K562 (cell line): ENCODE measurements around the gene ATXN1. TPM values are rescaled to one million over a fixed set of nuclear protein-coding genes. Genes with fewer than 3 reads are reported as not detected.

Experiments used
- ATAC-seq: fragments of 200-7000 bp; cut with Tn5 transposase; 3 replicates; pipeline ENCODE4 v1.9.1; 2020; ENCODE audit warnings: moderate library complexity
- BruUV-seq: library from RNA; stranded (reverse); fragments of 400-500 nt; replicated peaks from 2 replicates; lab custom pipeline; 2021; lab: Mats Ljungman, UMichigan
- CTCF ChIA-PET: fragments of 300-600 bp; formaldehyde crosslinking; extraction: SDS; loops from one replicate; lab custom pipeline; 2021; ENCODE audit warnings: low intra/inter-chr PET ratio; lab: Yijun Ruan, JAX
- POLR2A ChIA-PET: fragments of 300-600, 350-650 bp; sonication (Branson Sonifier 250); formaldehyde crosslinking; extraction: SDS; loops from one replicate; lab custom pipeline; 2021; ENCODE audit warnings: antibody characterized with exemption, inconsistent platforms; lab: Yijun Ruan, JAX
- DNase-seq, 4 experiments: peaks; one replicate each; pipeline versions ENCODE4 v3.0.0 to v3.0.0-alpha.2; 2011 to 2018; ENCODE audit warnings: low spot score in 3 of 4, mixed read lengths in 3 of 4; ENCODE audit errors: extremely low read depth in 1 of 4
- FAIRE-seq: peaks from 2 replicates; lab custom pipeline; 2011; peaks lifted over from hg19 to GRCh38; lab: Jason Lieb, UNC
- H2AFZ ChIP-seq: 2 replicates; pipeline ENCODE4 v1.6.0; 2011; ENCODE audit warnings: low read depth, low read length, control low read depth, inconsistent platforms
- H3K27ac ChIP-seq: fragments of 200-600 bp; 3 replicates; pipeline ENCODE4 v1.8.0; 2011; ENCODE audit warnings: low read depth, mild to moderate bottlenecking, control low read depth, inconsistent platforms, low read length, moderate library complexity, mixed read lengths; ENCODE audit errors: extremely low read depth
- H3K27me3 ChIP-seq, 2 experiments: fragments of 300-600 bp in 1 of 2; 2 replicates in 1 of 2; 3 replicates in 1 of 2; pipeline versions ENCODE4 v1.6.0 to v1.8.0; 2011; ENCODE audit warnings: inconsistent platforms in 2 of 2, low read length in 2 of 2, mild to moderate bottlenecking in 1 of 2, mixed read lengths in 1 of 2, moderate library complexity in 1 of 2; ENCODE audit not compliant: control insufficient read depth in 2 of 2, insufficient read depth in 2 of 2
- H3K36me3 ChIP-seq: fragments of 300-600 bp; 3 replicates; pipeline ENCODE4 v1.8.0; 2011; ENCODE audit warnings: mild to moderate bottlenecking, low read length, inconsistent platforms; ENCODE audit not compliant: control insufficient read depth, insufficient read depth
- H3K4me1 ChIP-seq, 2 experiments: fragments of 200-600 bp in 1 of 2; replicated peaks in 1 of 2; 2 replicates in 1 of 2; 3 replicates in 1 of 2; pipeline versions ENCODE4 v1.5.1 to v1.8.0; 2011; ENCODE audit warnings: inconsistent platforms in 2 of 2, low read length in 2 of 2, mild to moderate bottlenecking in 1 of 2, mixed read lengths in 1 of 2, moderate library complexity in 1 of 2; ENCODE audit not compliant: control insufficient read depth in 2 of 2, insufficient read depth in 2 of 2
- H3K4me2 ChIP-seq: 2 replicates; pipeline ENCODE4 v1.6.1; 2011; ENCODE audit warnings: low read length, control low read depth, inconsistent platforms, mixed read lengths; ENCODE audit not compliant: insufficient read depth
- H3K4me3 ChIP-seq: fragments of 200-600 bp; sonication (generic), shearing (Covaris generic); 2 replicates; pipeline ENCODE4 v1.5.1; 2016; ENCODE audit warnings: control low read depth, inconsistent platforms
- H3K79me2 ChIP-seq: fragments of 200-600 bp; 3 replicates; pipeline ENCODE4 v1.8.0; 2011; ENCODE audit warnings: low read length, inconsistent platforms; ENCODE audit not compliant: control insufficient read depth, insufficient read depth
- H3K9ac ChIP-seq, 2 experiments: 2 replicates each; pipeline versions ENCODE4 v1.6.0 to v1.6.1; 2011; ENCODE audit warnings: low read depth in 2 of 2, low read length in 2 of 2, control low read depth in 1 of 2, inconsistent platforms in 1 of 2, mild to moderate bottlenecking in 1 of 2, mixed read lengths in 1 of 2; ENCODE audit not compliant: insufficient read depth in 1 of 2
- H3K9me1 ChIP-seq: one replicate; pipeline ENCODE4 v1.6.0; 2011; ENCODE audit warnings: inconsistent platforms, mild to moderate bottlenecking, low read length, moderate library complexity; ENCODE audit not compliant: control insufficient read depth, insufficient read depth
- H3K9me3 ChIP-seq: replicated peaks from 2 replicates; pipeline ENCODE4 v1.5.1; 2011; ENCODE audit warnings: low read depth, low read length, inconsistent platforms; ENCODE audit not compliant: control insufficient read depth, insufficient read depth
- H4K20me1 ChIP-seq: replicated peaks from 2 replicates; pipeline ENCODE4 v1.6.1; 2011; ENCODE audit warnings: low read length, inconsistent platforms, mixed read lengths; ENCODE audit not compliant: control insufficient read depth, insufficient read depth
- CBX3 ChIP-seq, 2 experiments: IDR thresholded peaks; 1 replicate in 1 of 2; 2 replicates in 1 of 2; pipeline ENCODE4 v1.6.1; 2012; ENCODE audit warnings: inconsistent platforms in 2 of 2, low read length in 2 of 2, borderline replicate concordance in 1 of 2, control low read depth in 1 of 2
- CHAMP1 ChIP-seq: fragments of 450-650 bp; IDR thresholded peaks from 2 replicates; pipeline ENCODE4 v1.6.1; 2016; ENCODE audit warnings: mild to moderate bottlenecking
- FOXM1 ChIP-seq, 2 experiments: fragments of 450-650 bp in 1 of 2; sonication (generic) in 1 of 2; formaldehyde crosslinking in 1 of 2; IDR thresholded peaks; 2 replicates each; pipeline versions ENCODE4 v1.6.1 to v1.9.0; 2017 to 2022; ENCODE audit warnings: low read depth in 2 of 2, mild to moderate bottlenecking in 2 of 2, missing genetic modification reagents in 1 of 2, moderate library complexity in 1 of 2
- KLF16 ChIP-seq: IDR thresholded peaks from 2 replicates; pipeline ENCODE4 v1.6.1; 2016; ENCODE audit warnings: antibody characterized with exemption
- POLR2A ChIP-seq: fragments of 450-650 bp; conservative IDR thresholded peaks from 2 replicates; pipeline ENCODE4 v1.6.1; 2016
- RBM14 ChIP-seq: fragments of 200-400 bp; formaldehyde crosslinking; IDR thresholded peaks from 2 replicates; pipeline ENCODE4 v1.6.1; 2018; ENCODE audit warnings: low read depth, mild to moderate bottlenecking, low read length, moderate library complexity, borderline replicate concordance; ENCODE audit not compliant: insufficient read depth
- SIRT6 ChIP-seq: IDR thresholded peaks from one replicate; pipeline ENCODE4 v1.6.1; 2012; ENCODE audit warnings: low read depth, mild to moderate bottlenecking, control low read depth, inconsistent platforms, low read length, moderate library complexity
- TAF9B ChIP-seq: fragments of 450-650 bp; IDR thresholded peaks from 2 replicates; pipeline ENCODE4 v1.6.1; 2018; ENCODE audit warnings: mild to moderate bottlenecking; ENCODE audit not compliant: partially characterized antibody
- TCF7L2 ChIP-seq: fragments of 150-350 bp; IDR thresholded peaks from 2 replicates; pipeline ENCODE4 v1.6.1; 2016; ENCODE audit warnings: low read depth, mild to moderate bottlenecking, low read length, moderate library complexity
- ZNF354B ChIP-seq: fragments of 250-450 bp; sonication (Bioruptor Pico); IDR thresholded peaks from 2 replicates; pipeline ENCODE4 v1.4.0; 2020
- ZNF507 ChIP-seq: conservative IDR thresholded peaks from 2 replicates; pipeline ENCODE4 v1.6.1; 2017; ENCODE audit warnings: missing genetic modification characterization, missing compliant biosample characterization
- WGBS: fragments of 100-300 bp; shearing (Covaris generic); methylation state at CpG from one replicate; pipeline ENCODE4 v1.1.6; 2016; ENCODE audit warnings: low coverage, mixed read lengths; ENCODE audit not compliant: insufficient coverage; ENCODE audit errors: missing lambda C conversion rate; 5-methylcytosine and 5-hydroxymethylcytosine counted together
- in situ Hi-C: fragments of 300-500 bp; cut with MboI; formaldehyde crosslinking; loops from 4 replicates; pipeline ENCODE4 v1.15.0; 2018; ENCODE audit warnings: inconsistent platforms, mixed read lengths
- intact Hi-C: fragments of 100-400 bp; cut with micrococcal nuclease; formaldehyde crosslinking; loops from 2 replicates; pipeline ENCODE4 v1.14.2; 2022
- polyA plus RNA-seq, 8 experiments: library from polyadenylated mRNA; depleted of rRNA in 4 of 8; stranded (reverse) in 5 of 8; unstranded in 3 of 8; fragments of >200 nt; fragmentation: Nextera tagmentation in 2 of 8; fragmentation: Illumina TruSeq in 1 of 8; extraction: Ambion mirVana in 2 of 8; extraction: Trizol in 1 of 8; gene quantifications; 2 replicates each; pipeline versions ENCODE4 v1.2.1 to v1.2.3, GENCODE V29; 2011 to 2014; ENCODE audit warnings: inconsistent platforms in 1 of 8, missing spikeins in 1 of 8
- total RNA-seq, 7 experiments: library from RNA; depleted of rRNA in 6 of 7; stranded (reverse); fragments of >200 nt in 6 of 7; fragmentation: Illumina TruSeq in 2 of 7; extraction: Trizol in 2 of 7; gene quantifications; 2 replicates each; pipeline versions ENCODE4 v1.2.1 to v1.2.3, GENCODE V29; 2011 to 2021; ENCODE audit warnings: low replicate concordance in 1 of 7

ATXN1 gene
- total and polyA plus RNA-seq, 9 of the 15 experiments (the other 6 are each of a cell fraction or from before 2014, with no cell fraction given): under 0.01 to 1.2 (median 0.58) TPM

GRCh38 chr6:16412982-16413381 is 348.3 kb downstream of the ATXN1 start (continued):
- TF ChIP-seq RBM14: no peak

GRCh38 chr6:16412171-16412570 is 349.1 kb downstream of the ATXN1 start:
- Histone ChIP-seq H3K4me3 (no peak overlapping the region), H3K27ac (no peak overlapping the region), H3K36me3 (no peaks in the 10 kb centered on the region), H3K9me1 (no peaks in the 10 kb centered on the region), H3K9me3 (no peaks in the 10 kb centered on the region), H2AFZ (no peak overlapping the region), H3K79me2 (no peaks in the 10 kb centered on the region), H4K20me1 (0 out of 2 replicates have a peak, but pooled peaks cover 4% of the 10 kb centered on the region), H3K4me1 (no peaks in the 10 kb centered on the region; a peak in 1 of 5 replicates), H3K4me2 (no peak overlapping the region), H3K27me3 (peaks cover 12 to 29% of the 10 kb centered on the region in 2 experiments; a peak in 4 of 5 replicates), H3K9ac (no peak overlapping the region)
- CTCF ChIA-PET: no interaction called here
- DNase-seq (no peak), ATAC-seq (no peak), FAIRE-seq (no peak)
- no TSS peak for BruUV-seq
- WGBS: 1% methylated on average over 4 of the region's 4 CpGs
- POLR2A ChIA-PET: no interaction called here
- intact Hi-C loops: no loop called here
- TF ChIP-seq CHAMP1: no peak
- no peak for TF ChIP-seq KLF16
- no peak for TF ChIP-seq CBX3 (IDR thresholded peaks at IDR 0.05; ENCODE audit: borderline replicate concordance in 1 of 2, low read length in 2 of 2)
- no peak for TF ChIP-seq SIRT6
- TF ChIP-seq FOXM1 (IDR thresholded peaks at IDR 0.05; ENCODE audit: low read depth): no peak
- no peak for TF ChIP-seq FOXM1 (CRISPR knock-in tag; IDR thresholded peaks at IDR 0.05; ENCODE audit: low read depth)
- no peak for TF ChIP-seq TCF7L2
- no peak for TF ChIP-seq POLR2A
- TF ChIP-seq TAF9B: no peak
- no peak for TF ChIP-seq ZNF354B (CRISPR knock-in tag)
- TF ChIP-seq ZNF507 (tag): no peak
- in situ Hi-C loops: no loop called here
